Measurements from ENCODE around the gene AKR1C3. TPM values are rescaled to one million over a fixed set of nuclear protein-coding genes. Genes with fewer than 3 reads are reported as not detected.
A peak's percentile ranks its signal among the peaks of the same experiment; 100 is the strongest.

The AKR1C3 gene
- 15.8 and 24.0 TPM in 2 replicates for total RNA-seq (2014; rRNA removed)
- Bru-seq, nascent RNA: percentile 36 among the genes with signal in this experiment
- percentile 40 among the genes with signal in this experiment for BruChase-seq, experiment 1, labeled RNA remaining after a 6-hour chase
- BruChase-seq, experiment 2, labeled RNA remaining after a 2-hour chase: percentile 37 among the genes with signal in this experiment
- long read RNA-seq, transcript AKR1C3-201 (9 exons, 1,807 nt): major isoform, 27 of 43 reads
- long read RNA-seq, transcript AKR1C3-208 (2 exons, 629 nt): minor isoform, 13 of 43 reads
- long read RNA-seq, partial matches to known transcripts: 0 of 43 reads
- long read RNA-seq, other reads (novel, unspliced or antisense): 3 of 43 reads

DNA sequence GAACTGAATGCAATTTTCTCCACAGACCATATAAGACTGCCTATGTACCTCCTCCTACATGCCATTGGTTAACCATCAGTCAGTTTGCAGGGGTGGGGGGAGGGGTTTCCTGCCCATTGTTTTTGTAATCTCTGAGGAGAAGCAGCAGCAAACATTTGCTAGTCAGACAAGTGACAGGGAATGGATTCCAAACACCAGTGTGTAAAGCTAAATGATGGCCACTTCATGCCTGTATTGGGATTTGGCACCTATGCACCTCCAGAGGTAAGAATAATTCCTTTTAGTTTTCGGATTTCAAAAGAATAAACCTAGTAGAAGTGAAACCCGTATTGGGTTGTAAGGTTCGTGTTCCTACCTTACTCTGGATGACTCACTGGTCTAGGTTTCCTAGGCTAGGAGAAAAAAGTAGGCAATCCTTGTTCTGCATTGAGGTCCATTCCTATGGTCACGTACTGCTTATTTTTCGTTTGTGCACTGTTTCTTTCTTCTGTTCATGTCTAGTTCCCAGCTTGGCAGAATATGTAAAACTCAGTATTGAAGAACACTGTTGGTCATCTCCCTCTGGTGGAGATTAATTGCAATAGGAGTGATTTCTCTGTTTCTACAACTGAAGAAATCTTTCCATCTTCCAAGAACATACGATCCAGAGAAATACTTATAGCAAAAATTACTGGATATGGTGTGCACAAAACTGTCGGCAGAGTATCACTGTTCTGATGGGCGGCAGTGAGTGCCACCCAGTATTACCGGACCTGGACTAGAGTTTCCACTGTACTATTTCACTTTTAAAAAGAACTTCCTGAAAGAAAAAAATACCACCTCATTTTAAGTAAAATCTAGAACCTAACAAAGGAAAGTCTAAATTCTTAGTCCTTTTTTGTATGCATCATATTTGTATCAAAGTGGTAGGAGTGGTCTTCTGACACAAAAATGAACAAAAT is at the start of gene AKR1C3:
Gene AKR1C3 (plus strand): TSS at position 150 of the 941 bp plus-strand sequence. CDS start 31 bp downstream, at position 181.
- BruUV-seq (replicated peaks): TSS peak; percentile 79
- H3K4me2 ChIP-seq (ENCODE audit: low read length): peak within 1 kb of the TSS; percentile 91
- H3K27me3 ChIP-seq (ENCODE audit: low read length): no peaks in the 10 kb centered on the region
- ATAC-seq: peak; percentile 84
- no peak for TF ChIP-seq EZH2 (IDR thresholded peaks at IDR 0.05; ENCODE audit: low read length, unreplicated experiment)
- TF ChIP-seq, protein P1, sequence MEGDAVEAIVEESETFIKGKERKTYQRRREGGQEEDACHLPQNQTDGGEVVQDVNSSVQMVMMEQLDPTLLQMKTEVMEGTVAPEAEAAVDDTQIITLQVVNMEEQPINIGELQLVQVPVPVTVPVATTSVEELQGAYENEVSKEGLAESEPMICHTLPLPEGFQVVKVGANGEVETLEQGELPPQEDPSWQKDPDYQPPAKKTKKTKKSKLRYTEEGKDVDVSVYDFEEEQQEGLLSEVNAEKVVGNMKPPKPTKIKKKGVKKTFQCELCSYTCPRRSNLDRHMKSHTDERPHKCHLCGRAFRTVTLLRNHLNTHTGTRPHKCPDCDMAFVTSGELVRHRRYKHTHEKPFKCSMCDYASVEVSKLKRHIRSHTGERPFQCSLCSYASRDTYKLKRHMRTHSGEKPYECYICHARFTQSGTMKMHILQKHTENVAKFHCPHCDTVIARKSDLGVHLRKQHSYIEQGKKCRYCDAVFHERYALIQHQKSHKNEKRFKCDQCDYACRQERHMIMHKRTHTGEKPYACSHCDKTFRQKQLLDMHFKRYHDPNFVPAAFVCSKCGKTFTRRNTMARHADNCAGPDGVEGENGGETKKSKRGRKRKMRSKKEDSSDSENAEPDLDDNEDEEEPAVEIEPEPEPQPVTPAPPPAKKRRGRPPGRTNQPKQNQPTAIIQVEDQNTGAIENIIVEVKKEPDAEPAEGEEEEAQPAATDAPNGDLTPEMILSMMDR (conservative IDR thresholded peaks at IDR 0.05; ENCODE audit: low read depth, low read length): peak; percentile 65
- TF ChIP-seq EZH2phosphoT487 (IDR thresholded peaks at IDR 0.05; ENCODE audit: borderline replicate concordance, low read length): no peak
- peak within 1 kb of the TSS; percentile 31 for H3K27ac ChIP-seq (ENCODE audit: low read length)
- H4K20me1 ChIP-seq (ENCODE audit: low read length): no peaks in the 10 kb centered on the region
- no peaks in the 10 kb centered on the region for H3K9me3 ChIP-seq (ENCODE audit: low read length)
- H3F3A ChIP-seq (ENCODE audit: low read length, unreplicated experiment): no peaks in the 10 kb centered on the region
- H3K9ac ChIP-seq (ENCODE audit: low read length): peak within 1 kb of the TSS; percentile 46
- ChIA-PET CTCF (interaction anchor here (0.6 to 0.7 kb wide), 2 partner anchors 165 to 244 kb away, joined by 3 read pairs; no protein-coding TSS in a partner anchor), POLR2A (ENCODE audit: unreplicated experiment) (no interaction called here)
- H3K9me2 ChIP-seq (replicated peaks; ENCODE audit: low read length): no peaks in the 10 kb centered on the region
- H3K4me3 ChIP-seq (ENCODE audit: low read length): peak within 1 kb of the TSS; percentile 74
- intact Hi-C loops (cut with micrococcal nuclease): loop anchor here (1.0 to 5.0 kb wide), 4 partner anchors 76 to 288 kb away; no protein-coding TSS in a partner anchor
- peak; percentile 53 for DNase-seq
- H2AFZ ChIP-seq (ENCODE audit: low read length): peak within 1 kb of the TSS; percentile 77
- H3K79me2 ChIP-seq (ENCODE audit: low read length): no peaks in the 10 kb centered on the region
- H3K4me1 ChIP-seq (ENCODE audit: insufficient read depth, low read length): no peaks in the 10 kb centered on the region
- no peaks in the 10 kb centered on the region; the same call in 1 of the 2 replicates for H3K36me3 ChIP-seq (ENCODE audit: low read depth, low read length)

DNA sequence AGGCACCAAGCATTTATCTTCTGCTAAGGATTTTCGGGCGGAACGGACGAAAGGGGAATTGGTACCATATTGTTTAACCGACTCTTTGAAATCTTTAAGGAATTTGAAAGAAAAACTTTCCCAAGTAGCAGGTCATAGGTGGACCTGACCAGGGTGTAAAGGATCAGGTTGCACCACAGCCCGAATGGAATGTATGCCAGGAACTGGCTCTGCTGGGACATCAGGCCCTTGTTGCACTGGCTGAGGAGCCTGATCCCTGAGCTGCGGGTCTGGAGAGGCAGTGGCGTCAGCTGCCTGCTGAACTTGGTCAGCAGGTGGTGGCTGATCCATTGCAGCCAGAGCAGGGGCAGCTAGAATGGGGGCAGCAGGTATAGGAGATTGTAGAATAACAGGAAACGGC is 49.1 kb upstream of the AKR1C3 start:
- no peak overlapping the region for H3K9ac ChIP-seq (ENCODE audit: low read length)
- H3F3A ChIP-seq (ENCODE audit: low read length, unreplicated experiment): no peaks in the 10 kb centered on the region
- ATAC-seq (no peak), DNase-seq (no peak)
- intact Hi-C loops (cut with micrococcal nuclease): no loop called here
- ChIA-PET POLR2A (ENCODE audit: unreplicated experiment) (no interaction called here), CTCF (no interaction called here)
- H2AFZ ChIP-seq (ENCODE audit: low read length): no peak overlapping the region
- H3K36me3 ChIP-seq (ENCODE audit: low read depth, low read length): no peaks in the 10 kb centered on the region
- H4K20me1 ChIP-seq (ENCODE audit: low read length): no peaks in the 10 kb centered on the region
- H3K4me1 ChIP-seq (ENCODE audit: insufficient read depth, low read length): peaks cover 11% of the 10 kb centered on the region
- H3K4me3 ChIP-seq (ENCODE audit: low read length): no peak overlapping the region
- no peaks in the 10 kb centered on the region for H3K27me3 ChIP-seq (ENCODE audit: low read length)
- H3K9me2 ChIP-seq (replicated peaks; ENCODE audit: low read length): no peaks in the 10 kb centered on the region
- H3K79me2 ChIP-seq (ENCODE audit: low read length): no peaks in the 10 kb centered on the region
- H3K9me3 ChIP-seq (ENCODE audit: low read length): no peaks in the 10 kb centered on the region
- no peak overlapping the region for H3K27ac ChIP-seq (ENCODE audit: low read length)
- no peak overlapping the region for H3K4me2 ChIP-seq (ENCODE audit: low read length)
- TF ChIP-seq, protein P1 (conservative IDR thresholded peaks at IDR 0.05; ENCODE audit: low read depth, low read length): no peak
- TF ChIP-seq EZH2phosphoT487 (IDR thresholded peaks at IDR 0.05; ENCODE audit: borderline replicate concordance, low read length) (no peak), EZH2 (IDR thresholded peaks at IDR 0.05; ENCODE audit: low read length, unreplicated experiment) (no peak)
- no TSS peak for BruUV-seq (replicated peaks)
